ENCODE measurements around the gene ROR1. TPM values are rescaled to one million over a fixed set of nuclear protein-coding genes. Genes with fewer than 3 reads are reported as not detected.

The ROR1 gene
- total and polyA plus RNA-seq, 10 of the 15 experiments (the other 5 are each of a cell fraction or from before 2014, with no cell fraction given), result 0.02 to 0.08 (median 0.05) TPM; not detected in 6

GRCh38 chr1:63934697-63935096 is 160.9 kb downstream of the ROR1 start (continued):
- TF ChIP-seq, protein P1, sequence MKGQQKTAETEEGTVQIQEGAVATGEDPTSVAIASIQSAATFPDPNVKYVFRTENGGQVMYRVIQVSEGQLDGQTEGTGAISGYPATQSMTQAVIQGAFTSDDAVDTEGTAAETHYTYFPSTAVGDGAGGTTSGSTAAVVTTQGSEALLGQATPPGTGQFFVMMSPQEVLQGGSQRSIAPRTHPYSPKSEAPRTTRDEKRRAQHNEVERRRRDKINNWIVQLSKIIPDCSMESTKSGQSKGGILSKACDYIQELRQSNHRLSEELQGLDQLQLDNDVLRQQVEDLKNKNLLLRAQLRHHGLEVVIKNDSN (IDR thresholded peaks at IDR 0.05; ENCODE audit: borderline replicate concordance, extremely low read length, insufficient read depth, low read depth, low read length), result no peak
- TF ChIP-seq CEBPB (IDR thresholded peaks at IDR 0.05; ENCODE audit: borderline replicate concordance in 1 of 2, low read depth in 2 of 2, low read length in 2 of 2), result no peak
- TF ChIP-seq JUNB (IDR thresholded peaks at IDR 0.05), result no peak
- no peak for TF ChIP-seq STAT3 (IDR thresholded peaks at IDR 0.05; ENCODE audit: low read depth, low read length)

- Histone ChIP-seq H3K27me3 (replicated peaks in 1 of 2; ENCODE audit: control insufficient read depth in 2 of 2, insufficient read depth in 2 of 2, low read length in 1 of 2) (no peaks in the 10 kb centered on the region), H3K36me3 (ENCODE audit: control insufficient read depth in 2 of 2, insufficient read depth in 2 of 2, low read length in 1 of 2) (no peaks in the 10 kb centered on the region), H3K27ac (ENCODE audit: control insufficient read depth, insufficient read depth) (no peak overlapping the region), H3K4me3 (no peak overlapping the region), H2AFZ (ENCODE audit: control insufficient read depth, low read depth, low read length) (no peak overlapping the region), H3K79me2 (ENCODE audit: control insufficient read depth, insufficient read depth, low read length) (no peaks in the 10 kb centered on the region), H4K20me1 (ENCODE audit: control insufficient read depth, insufficient read depth) (no peaks in the 10 kb centered on the region), H3K9me3 (replicated peaks; ENCODE audit: control insufficient read depth, insufficient read depth, low read length) (no peaks in the 10 kb centered on the region), H3K4me1 (ENCODE audit: control insufficient read depth, insufficient read depth, low read length) (no peaks in the 10 kb centered on the region), H3K9ac (ENCODE audit: control insufficient read depth, insufficient read depth, low read length) (no peak overlapping the region), H3K4me2 (ENCODE audit: control insufficient read depth, insufficient read depth) (no peak overlapping the region)
- TF ChIP-seq, protein P2, sequence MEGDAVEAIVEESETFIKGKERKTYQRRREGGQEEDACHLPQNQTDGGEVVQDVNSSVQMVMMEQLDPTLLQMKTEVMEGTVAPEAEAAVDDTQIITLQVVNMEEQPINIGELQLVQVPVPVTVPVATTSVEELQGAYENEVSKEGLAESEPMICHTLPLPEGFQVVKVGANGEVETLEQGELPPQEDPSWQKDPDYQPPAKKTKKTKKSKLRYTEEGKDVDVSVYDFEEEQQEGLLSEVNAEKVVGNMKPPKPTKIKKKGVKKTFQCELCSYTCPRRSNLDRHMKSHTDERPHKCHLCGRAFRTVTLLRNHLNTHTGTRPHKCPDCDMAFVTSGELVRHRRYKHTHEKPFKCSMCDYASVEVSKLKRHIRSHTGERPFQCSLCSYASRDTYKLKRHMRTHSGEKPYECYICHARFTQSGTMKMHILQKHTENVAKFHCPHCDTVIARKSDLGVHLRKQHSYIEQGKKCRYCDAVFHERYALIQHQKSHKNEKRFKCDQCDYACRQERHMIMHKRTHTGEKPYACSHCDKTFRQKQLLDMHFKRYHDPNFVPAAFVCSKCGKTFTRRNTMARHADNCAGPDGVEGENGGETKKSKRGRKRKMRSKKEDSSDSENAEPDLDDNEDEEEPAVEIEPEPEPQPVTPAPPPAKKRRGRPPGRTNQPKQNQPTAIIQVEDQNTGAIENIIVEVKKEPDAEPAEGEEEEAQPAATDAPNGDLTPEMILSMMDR (IDR thresholded peaks at IDR 0.05 in 2 of 3, conservative IDR thresholded peaks at IDR 0.05 in 1 of 3; ENCODE audit: control insufficient read depth in 2 of 3, extremely low read depth in 1 of 3, insufficient read depth in 1 of 3, low read depth in 3 of 3, low read length in 3 of 3), result peak in 2 of 3 experiments; percentile 14 to 20; a peak in 2 of 6 replicates
- TF ChIP-seq ZNF207 (IDR thresholded peaks at IDR 0.05; ENCODE audit: borderline replicate concordance), result no peak
- BruUV-seq (replicated peaks), result no TSS peak
- WGBS (ENCODE audit: insufficient coverage, insufficient replicate concordance, low lambda C conversion rate, missing lambda C conversion rate), result 0% methylated on average over 1 of the region's 1 CpG
- FAIRE-seq, result no peak
- ATAC-seq, result peak; percentile 60
- POLR2A ChIA-PET, result interaction anchor here (0.7 kb wide), 1 partner anchor 226 kb away, joined by 4 read pairs; no protein-coding TSS in a partner anchor
- CTCF ChIA-PET, result interaction anchor here (0.6 to 3.4 kb wide), 8 partner anchors 14 to 311 kb away, joined by 3 to 15 read pairs (median 4); no protein-coding TSS in a partner anchor
- in situ Hi-C loops (cut with MboI), result no loop called here
- no peak for DNase-seq (ENCODE audit: low read depth, low spot score)
- RAD21 ChIA-PET (ENCODE audit: unreplicated experiment), result interaction anchor here (0.7 to 1.6 kb wide), 4 partner anchors 20 to 307 kb away, joined by 3 to 8 read pairs (median 4); no protein-coding TSS in a partner anchor
- SMC1A ChIA-PET (ENCODE audit: uncharacterized antibody, unreplicated experiment), result interaction anchor here (1.1 to 2.0 kb wide), 6 partner anchors 202 to 312 kb away, joined by 3 to 8 read pairs (median 4); no protein-coding TSS in a partner anchor
- intact Hi-C loops (cut with micrococcal nuclease; ENCODE audit: unreplicated experiment), result no loop called here
These were observed 161.3 kb downstream of the ROR1 start for GRCh38 chr1:63935143-63935542.
